Adrenal gland (tissue), 12 donors: ENCODE results near the gene HHAT. TPM values are rescaled to one million over a fixed set of nuclear protein-coding genes. Genes with fewer than 3 reads are reported as not detected.
A peak's percentile ranks its signal among the peaks of the same experiment; 100 is the strongest.

Source experiments
- DNase-seq, 7 donors: peaks; one replicate each; pipeline ENCODE4 v3.0.0-alpha.2; 2019 to 2020
- H3K27ac ChIP-seq, 5 donors: fragments of 200-600 bp; sonication (generic) in 4 of 5; 1 replicate in 3 of 5; 2 replicates in 2 of 5; pipeline versions ENCODE4 v1.5.1 to v1.8.0; 2016 to 2020; ENCODE audit warnings: mild to moderate bottlenecking in 1 of 5
- H3K27me3 ChIP-seq: fragments of 200-600 bp; 2 replicates; pipeline ENCODE4 v1.8.0; 2021
- H3K36me3 ChIP-seq, 2 donors: fragments of 200-600 bp; replicated peaks in 1 of 2; 1 replicate in 1 of 2; 2 replicates in 1 of 2; pipeline versions ENCODE4 v1.5.1 to v1.8.0; 2018 to 2022
- H3K4me1 ChIP-seq, 2 donors: fragments of 200-600 bp; replicated peaks in 1 of 2; 1 replicate in 1 of 2; 2 replicates in 1 of 2; pipeline versions ENCODE4 v1.5.1 to v1.8.0; 2018 to 2021
- H3K4me3 ChIP-seq, 4 donors: fragments of 200-600 bp; sonication (generic) in 3 of 4; one replicate each; pipeline ENCODE4 v1.5.1; 2016 to 2018
- H3K9me3 ChIP-seq, 3 donors: fragments of 200-600 bp; sonication (generic) in 1 of 3; replicated peaks in 1 of 3; 1 replicate in 2 of 3; 2 replicates in 1 of 3; pipeline versions ENCODE4 v1.5.1 to v1.8.0; 2016 to 2021
- POLR2A ChIP-seq, 2 donors: fragments of 450-650 bp; IDR thresholded peaks; one replicate each; pipeline ENCODE4 v1.6.1; 2017; ENCODE audit warnings: antibody characterized with exemption in 2 of 2, mild to moderate bottlenecking in 2 of 2, moderate library complexity in 1 of 2
- WGBS, 4 donors: extraction: QIAGEN DNeasy Blood & Tissue Kit in 2 of 4; methylation state at CpG; one replicate each; pipeline versions ENCODE4 v1.1.5 to v1.1.7; 2013 to 2017; 5-methylcytosine and 5-hydroxymethylcytosine counted together
- intact Hi-C, 2 donors: fragments of 100-400 bp; cut with DNase I; formaldehyde crosslinking; loops; one replicate each; pipeline versions ENCODE4 v1.14.1 to v1.15.0; 2022 to 2023
- polyA plus RNA-seq, 3 donors: library from polyadenylated mRNA; stranded (reverse); fragments of 200-250 nt in 2 of 3; fragments of 350-450 nt in 1 of 3; fragmentation: Illumina TruSeq in 1 of 3; extraction: RNeasy Lipid Tissue Mini Kit (QIAGEN cat#74804) in 1 of 3; gene quantifications; one replicate each; pipeline ENCODE4 v1.2.3, GENCODE V29; 2013 to 2014
- total RNA-seq, 9 donors: library from RNA; depleted of rRNA in 4 of 9; stranded (reverse); fragments of >200 nt in 4 of 9; fragments of 120-200 nt in 1 of 9; fragmentation: NEBNext Ultra II Directional in 1 of 9; extraction: Animal tissue kit (Norgen Biotek cat#: 25700) in 1 of 9; gene quantifications; one replicate each; pipeline versions ENCODE4 v1.1.0 to v1.2.4, GENCODE V29; 2013 to 2023
- TF ChIP-seq, protein P1 (sequence below), 6 experiments: fragments of 450-650 bp in 4 of 6; fragments of 200-600 bp in 2 of 6; sonication (generic) in 1 of 6; IDR thresholded peaks; 1 replicate in 5 of 6; 2 replicates in 1 of 6; pipeline versions ENCODE4 v1.5.1 to v1.8.0; 2016 to 2021; ENCODE audit warnings: antibody characterized with exemption in 6 of 6, mild to moderate bottlenecking in 2 of 6, moderate library complexity in 1 of 6
- donor health status: healthy with polysubstance abuse.
- donor health status: Bipolar disorder and iron deficiency.
- donor health status: DM: yes; HTN: yes; CAD: no.
- donor health status: DM: no; HTN: no; CAD: no.
- donor health status: DM: no; HTN: no; CAD: no.
- donor health status: DM: yes; HTN: yes; CAD: no.

HHAT gene
- total and polyA plus RNA-seq, 12 donors, result 3.1 to 26.7 (median 12.3) TPM

DNA sequence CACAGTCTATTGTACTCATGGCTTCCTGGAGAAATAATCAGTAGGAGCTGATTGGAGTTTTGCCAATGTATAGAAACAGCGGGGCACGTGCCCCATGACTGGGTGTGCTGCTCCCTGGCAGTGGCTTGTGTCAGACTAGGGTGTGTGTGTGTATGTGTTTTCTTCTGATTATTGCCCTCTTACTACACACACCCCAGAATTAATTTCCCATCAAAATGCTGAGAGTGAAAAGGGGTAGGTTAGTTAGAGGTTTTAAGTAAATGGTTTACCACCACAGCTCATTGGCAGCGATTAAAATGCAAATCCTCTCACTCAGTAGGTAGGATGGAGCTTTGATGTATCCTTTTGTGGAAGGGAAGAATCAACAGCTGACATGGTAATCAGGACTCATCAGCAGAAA is 29.9 kb downstream of the HHAT start:
- DNase-seq, result no peak
- intact Hi-C loops, result loop anchor here in 1 of 2 donors (5.0 kb wide), 1 partner anchor 44 kb away; no protein-coding TSS in a partner anchor
- H3K36me3 ChIP-seq, result no peaks in the 10 kb centered on the region
- WGBS, 4 donors, result 64 to 77% (median 74%) methylated on average over 3 of the region's 3 CpGs
- no peaks in the 10 kb centered on the region for H3K9me3 ChIP-seq
- H3K4me3 ChIP-seq, result no peak overlapping the region
- no peak for TF ChIP-seq POLR2A (IDR thresholded peaks at IDR 0.05)
- TF ChIP-seq, protein P1, sequence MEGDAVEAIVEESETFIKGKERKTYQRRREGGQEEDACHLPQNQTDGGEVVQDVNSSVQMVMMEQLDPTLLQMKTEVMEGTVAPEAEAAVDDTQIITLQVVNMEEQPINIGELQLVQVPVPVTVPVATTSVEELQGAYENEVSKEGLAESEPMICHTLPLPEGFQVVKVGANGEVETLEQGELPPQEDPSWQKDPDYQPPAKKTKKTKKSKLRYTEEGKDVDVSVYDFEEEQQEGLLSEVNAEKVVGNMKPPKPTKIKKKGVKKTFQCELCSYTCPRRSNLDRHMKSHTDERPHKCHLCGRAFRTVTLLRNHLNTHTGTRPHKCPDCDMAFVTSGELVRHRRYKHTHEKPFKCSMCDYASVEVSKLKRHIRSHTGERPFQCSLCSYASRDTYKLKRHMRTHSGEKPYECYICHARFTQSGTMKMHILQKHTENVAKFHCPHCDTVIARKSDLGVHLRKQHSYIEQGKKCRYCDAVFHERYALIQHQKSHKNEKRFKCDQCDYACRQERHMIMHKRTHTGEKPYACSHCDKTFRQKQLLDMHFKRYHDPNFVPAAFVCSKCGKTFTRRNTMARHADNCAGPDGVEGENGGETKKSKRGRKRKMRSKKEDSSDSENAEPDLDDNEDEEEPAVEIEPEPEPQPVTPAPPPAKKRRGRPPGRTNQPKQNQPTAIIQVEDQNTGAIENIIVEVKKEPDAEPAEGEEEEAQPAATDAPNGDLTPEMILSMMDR (IDR thresholded peaks at IDR 0.05), result no peak
- no peak overlapping the region for H3K27ac ChIP-seq
- no peaks in the 10 kb centered on the region for H3K27me3 ChIP-seq
- H3K4me1 ChIP-seq, result peaks cover 6 to 14% of the 10 kb centered on the region in 2 donors

DNA sequence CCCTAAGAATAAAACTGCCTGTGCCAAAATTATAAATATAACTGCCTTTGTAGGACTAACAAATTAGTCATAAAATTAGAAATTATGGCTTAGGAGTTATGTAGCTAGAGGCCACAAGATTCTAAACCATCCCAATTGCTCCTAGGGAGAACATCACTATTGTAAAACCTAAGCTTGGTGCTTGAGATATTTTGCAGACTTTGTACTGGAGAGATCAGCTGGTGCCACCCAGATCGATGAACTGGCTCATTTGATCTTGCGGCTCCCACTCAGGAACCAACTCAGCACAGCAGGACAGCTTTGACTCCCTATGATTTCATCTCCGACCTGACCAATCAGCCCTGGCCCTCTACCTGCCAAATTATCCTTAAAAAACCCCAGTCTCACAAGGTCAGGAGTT is 30.6 kb downstream of the HHAT start:
- Histone ChIP-seq H3K36me3 (no peaks in the 10 kb centered on the region), H3K9me3 (no peaks in the 10 kb centered on the region), H3K4me3 (no peak overlapping the region), H3K27me3 (no peaks in the 10 kb centered on the region), H3K4me1 (peaks cover 6 to 14% of the 10 kb centered on the region in 2 donors), H3K27ac (no peak overlapping the region)
- intact Hi-C loops, result loop anchor here in 1 of 2 donors (5.0 kb wide), 1 partner anchor 43 kb away; no protein-coding TSS in a partner anchor
- no peak for TF ChIP-seq POLR2A (IDR thresholded peaks at IDR 0.05)
- TF ChIP-seq, protein P1 (IDR thresholded peaks at IDR 0.05), result no peak
- WGBS, 4 donors, result 90 to 96% (median 93%) methylated on average over 3 of the region's 3 CpGs
- DNase-seq, result no peak

DNA sequence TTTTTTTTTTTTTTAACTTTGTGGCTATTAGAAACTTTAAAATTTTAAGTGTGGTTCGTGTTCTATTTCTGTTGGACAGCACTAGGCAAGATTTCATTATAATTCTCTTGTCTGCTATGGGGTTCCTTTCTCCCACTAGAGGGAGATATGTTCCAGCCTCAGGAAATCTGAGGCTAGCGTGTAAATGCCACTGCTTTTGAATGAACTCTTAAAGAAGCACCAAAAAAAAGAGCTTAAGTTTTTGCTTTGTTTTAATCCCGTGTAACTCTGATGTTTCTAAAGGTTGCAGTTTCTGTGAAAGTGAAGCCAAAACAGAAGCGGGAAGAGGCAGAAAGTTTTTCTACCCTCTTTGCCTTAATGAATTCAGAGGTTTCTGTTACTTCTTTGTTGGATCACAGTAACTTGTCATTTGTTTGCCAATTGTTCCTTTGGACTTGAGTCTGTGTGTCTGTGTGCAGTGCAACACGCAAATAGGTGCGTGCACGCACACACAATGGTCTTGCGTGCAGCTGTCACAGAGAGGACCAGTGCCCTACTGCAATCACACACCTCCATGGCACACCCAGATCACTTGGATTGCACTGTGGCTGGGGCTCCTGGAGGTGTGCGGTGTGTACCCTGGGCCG is 32.3 kb downstream of the HHAT start:
- 40 to 50% (median 43%) methylated on average over 10 of the region's 10 CpGs for WGBS, 4 donors
- DNase-seq, result peak in 1 of 7 donors; percentile 38
- TF ChIP-seq, protein P1 (IDR thresholded peaks at IDR 0.05), result peak; percentile 63 to 77 (median 71)
- no peak for TF ChIP-seq POLR2A (IDR thresholded peaks at IDR 0.05)
- Histone ChIP-seq H3K4me3 (no peak overlapping the region), H3K27me3 (no peaks in the 10 kb centered on the region), H3K4me1 (peaks cover 6 to 14% of the 10 kb centered on the region in 2 donors), H3K36me3 (no peaks in the 10 kb centered on the region), H3K9me3 (no peaks in the 10 kb centered on the region), H3K27ac (no peak overlapping the region)
- intact Hi-C loops, result loop anchor here in 1 of 2 donors (2.0 kb wide), 1 partner anchor 38 kb away; no protein-coding TSS in a partner anchor

DNA sequence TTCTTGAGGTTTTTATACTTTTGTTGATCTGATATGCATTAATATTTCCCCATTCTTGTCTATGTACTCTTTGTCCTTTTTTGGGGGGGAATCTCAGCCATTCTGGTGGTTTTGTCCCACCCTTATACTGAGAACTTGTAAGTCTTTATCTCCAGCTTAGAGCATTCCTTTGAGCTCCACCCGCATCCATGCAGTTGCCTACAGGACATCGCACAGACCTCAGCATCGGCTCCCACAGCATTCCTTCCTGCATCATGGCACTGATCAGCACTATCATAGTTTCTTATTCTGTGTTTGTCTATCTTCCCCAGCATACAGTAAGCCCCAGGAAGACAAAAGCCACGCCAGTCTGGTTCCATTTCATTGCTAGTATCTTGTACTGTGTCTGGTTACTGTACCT is 33.0 kb downstream of the HHAT start:
- Histone ChIP-seq H3K9me3 (no peaks in the 10 kb centered on the region), H3K4me1 (peaks cover 6 to 14% of the 10 kb centered on the region in 2 donors), H3K27ac (no peak overlapping the region), H3K4me3 (no peak overlapping the region), H3K27me3 (no peaks in the 10 kb centered on the region), H3K36me3 (no peaks in the 10 kb centered on the region)
- no peak for DNase-seq
- 84 to 98% (median 91%) methylated on average over 4 of the region's 4 CpGs for WGBS, 4 donors
- TF ChIP-seq POLR2A (IDR thresholded peaks at IDR 0.05), result no peak
- TF ChIP-seq, protein P1 (IDR thresholded peaks at IDR 0.05), result no peak
- intact Hi-C loops, result loop anchor here in 1 of 2 donors (2.0 kb wide), 1 partner anchor 37 kb away; no protein-coding TSS in a partner anchor
